PFSK-1 (cell line): ENCODE measurements around the gene FAR2.
A peak's percentile ranks its signal among the peaks of the same experiment; 100 is the strongest.

Source experiments
- FOXP2 ChIP-seq: optimal IDR thresholded peaks from 2 replicates; pipeline ENCODE3; 2011; ENCODE audit warnings: borderline replicate concordance, control low read depth, inconsistent platforms; ENCODE audit not compliant: insufficient read depth; ENCODE audit errors: extremely low read length, extremely low read depth
- POLR2AphosphoS5 ChIP-seq: IDR thresholded peaks from 2 replicates; pipeline ENCODE4 v1.6.1; 2012; ENCODE audit warnings: low read depth, mild to moderate bottlenecking, control low read depth, low read length, moderate library complexity
- SIN3A ChIP-seq: IDR thresholded peaks from 2 replicates; pipeline ENCODE4 v1.6.1; 2012; ENCODE audit warnings: mild to moderate bottlenecking, low read length, moderate library complexity, borderline replicate concordance; ENCODE audit not compliant: insufficient read depth
- TAF1 ChIP-seq: IDR thresholded peaks from 2 replicates; pipeline ENCODE4 v1.6.1; 2012; ENCODE audit warnings: low read length, control low read depth, borderline replicate concordance; ENCODE audit not compliant: insufficient read depth
- TF ChIP-seq, protein P1 (sequence below), 2 experiments: IDR thresholded peaks; 2 replicates each; pipeline versions ENCODE4 v1.6.1 to v1.8.0; 2011 to 2012; ENCODE audit warnings: low read depth in 2 of 2, low read length in 2 of 2, control low read depth in 1 of 2, inconsistent platforms in 1 of 2, mild to moderate bottlenecking in 1 of 2, moderate library complexity in 1 of 2; ENCODE audit not compliant: insufficient read depth in 1 of 2

Gene FAR2

DNA sequence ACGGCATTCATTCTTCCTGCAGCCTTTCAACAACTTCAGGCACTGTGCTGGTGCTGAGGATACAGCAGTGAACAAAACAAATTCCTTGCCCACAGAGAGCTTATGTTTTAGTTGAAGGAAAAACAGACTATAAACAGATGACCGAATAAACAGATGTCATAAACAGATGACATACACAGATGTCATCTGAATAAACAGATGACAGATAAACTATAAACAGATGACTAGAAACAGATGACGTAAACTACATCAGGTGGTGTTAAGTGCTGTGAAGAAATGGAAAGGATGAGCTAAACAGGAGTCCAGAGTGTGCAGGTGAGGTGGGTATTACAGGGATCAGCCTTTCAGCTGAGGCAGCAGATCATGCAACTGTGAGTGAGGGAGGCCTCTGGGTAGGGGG is 80.9 kb downstream of the FAR2 start:
- TF ChIP-seq POLR2AphosphoS5 (no peak), TAF1 (no peak), SIN3A (no peak), FOXP2 (no peak)
- TF ChIP-seq, protein P1, sequence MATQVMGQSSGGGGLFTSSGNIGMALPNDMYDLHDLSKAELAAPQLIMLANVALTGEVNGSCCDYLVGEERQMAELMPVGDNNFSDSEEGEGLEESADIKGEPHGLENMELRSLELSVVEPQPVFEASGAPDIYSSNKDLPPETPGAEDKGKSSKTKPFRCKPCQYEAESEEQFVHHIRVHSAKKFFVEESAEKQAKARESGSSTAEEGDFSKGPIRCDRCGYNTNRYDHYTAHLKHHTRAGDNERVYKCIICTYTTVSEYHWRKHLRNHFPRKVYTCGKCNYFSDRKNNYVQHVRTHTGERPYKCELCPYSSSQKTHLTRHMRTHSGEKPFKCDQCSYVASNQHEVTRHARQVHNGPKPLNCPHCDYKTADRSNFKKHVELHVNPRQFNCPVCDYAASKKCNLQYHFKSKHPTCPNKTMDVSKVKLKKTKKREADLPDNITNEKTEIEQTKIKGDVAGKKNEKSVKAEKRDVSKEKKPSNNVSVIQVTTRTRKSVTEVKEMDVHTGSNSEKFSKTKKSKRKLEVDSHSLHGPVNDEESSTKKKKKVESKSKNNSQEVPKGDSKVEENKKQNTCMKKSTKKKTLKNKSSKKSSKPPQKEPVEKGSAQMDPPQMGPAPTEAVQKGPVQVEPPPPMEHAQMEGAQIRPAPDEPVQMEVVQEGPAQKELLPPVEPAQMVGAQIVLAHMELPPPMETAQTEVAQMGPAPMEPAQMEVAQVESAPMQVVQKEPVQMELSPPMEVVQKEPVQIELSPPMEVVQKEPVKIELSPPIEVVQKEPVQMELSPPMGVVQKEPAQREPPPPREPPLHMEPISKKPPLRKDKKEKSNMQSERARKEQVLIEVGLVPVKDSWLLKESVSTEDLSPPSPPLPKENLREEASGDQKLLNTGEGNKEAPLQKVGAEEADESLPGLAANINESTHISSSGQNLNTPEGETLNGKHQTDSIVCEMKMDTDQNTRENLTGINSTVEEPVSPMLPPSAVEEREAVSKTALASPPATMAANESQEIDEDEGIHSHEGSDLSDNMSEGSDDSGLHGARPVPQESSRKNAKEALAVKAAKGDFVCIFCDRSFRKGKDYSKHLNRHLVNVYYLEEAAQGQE (IDR thresholded peaks at IDR 0.05; ENCODE audit: insufficient read depth in 1 of 2, low read depth in 2 of 2, low read length in 2 of 2) = no peak

DNA sequence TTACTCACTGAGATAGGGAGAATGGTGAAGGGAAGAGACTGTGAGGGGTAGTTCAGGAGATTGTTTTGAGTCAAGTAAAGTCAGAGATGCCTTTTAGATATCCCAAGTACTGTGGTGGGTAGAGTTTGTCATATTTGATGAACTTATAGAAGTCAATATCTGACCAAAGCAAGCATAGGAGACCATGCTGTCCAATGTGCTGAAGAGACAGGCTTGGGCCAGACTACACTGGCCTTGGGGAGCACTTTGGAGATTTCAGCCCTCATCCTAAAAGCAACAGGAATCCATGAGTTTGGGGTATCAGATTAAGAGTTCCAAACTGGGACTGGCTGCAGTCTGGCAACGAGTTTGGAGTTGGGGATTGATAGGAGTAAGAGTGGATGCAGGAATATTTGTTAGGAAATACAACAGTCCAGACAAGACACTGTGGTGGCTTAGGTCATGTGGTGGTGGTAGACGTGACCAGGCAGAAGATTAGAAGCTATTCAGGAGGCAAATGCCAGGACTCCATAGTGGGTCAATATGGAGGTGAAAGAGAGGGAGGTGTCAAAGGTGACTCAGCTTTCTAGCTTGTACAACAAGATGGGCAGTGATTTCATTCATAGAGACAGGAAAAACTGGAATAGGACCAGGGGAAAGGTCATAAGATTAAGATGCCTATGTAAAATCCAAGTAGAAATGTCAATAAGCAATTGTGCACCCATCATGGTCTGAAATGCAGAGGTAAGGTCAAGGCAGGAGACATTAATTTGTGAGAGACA is 81.9 kb downstream of the FAR2 start:
- TF ChIP-seq, protein P1 (IDR thresholded peaks at IDR 0.05; ENCODE audit: insufficient read depth in 1 of 2, low read depth in 2 of 2, low read length in 2 of 2) = peak; percentile 72 to 89
- no peak for TF ChIP-seq POLR2AphosphoS5
- no peak for TF ChIP-seq FOXP2
- TF ChIP-seq TAF1 = no peak
- no peak for TF ChIP-seq SIN3A

DNA sequence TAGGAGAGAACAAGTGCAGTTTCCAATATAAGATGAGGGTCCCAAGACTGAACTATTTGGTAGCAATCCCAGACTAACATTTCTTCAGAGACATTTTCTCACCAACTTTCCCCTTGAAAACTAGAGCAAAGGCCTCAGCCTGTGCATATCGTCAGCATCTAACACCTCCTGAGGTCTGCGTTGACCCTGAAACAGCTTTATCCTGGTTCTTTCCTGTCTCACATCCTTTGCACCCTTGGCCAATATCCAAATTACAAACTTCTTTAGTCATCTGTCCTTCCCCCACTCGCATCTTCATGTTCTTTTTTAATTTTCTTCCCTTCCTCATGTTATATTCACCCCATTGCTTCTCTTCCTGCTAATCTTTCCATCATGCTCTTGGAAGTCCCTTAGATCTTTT is 83.0 kb downstream of the FAR2 start:
- TF ChIP-seq, protein P1 (IDR thresholded peaks at IDR 0.05; ENCODE audit: insufficient read depth in 1 of 2, low read depth in 2 of 2, low read length in 2 of 2) = no peak

DNA sequence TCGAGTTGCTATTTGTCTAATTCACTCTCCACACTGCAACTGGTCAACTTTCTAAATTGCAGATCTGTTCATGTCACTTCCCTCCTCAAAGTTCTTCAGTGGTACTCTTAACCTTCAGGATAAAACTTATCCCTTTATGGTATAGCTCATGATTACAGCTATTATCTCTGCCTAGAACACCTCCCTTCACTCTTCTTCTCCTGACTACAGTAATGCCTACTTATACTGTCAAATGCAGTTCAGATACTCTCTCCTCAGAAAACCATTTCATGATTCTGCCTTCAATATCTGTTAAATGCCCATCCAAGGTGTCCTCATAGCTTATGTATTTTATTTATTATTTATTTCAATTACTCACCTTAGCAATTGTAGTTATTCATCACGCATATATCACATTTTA is 85.5 kb downstream of the FAR2 start:
- TF ChIP-seq FOXP2 = no peak
- TF ChIP-seq, protein P1 (IDR thresholded peaks at IDR 0.05; ENCODE audit: insufficient read depth in 1 of 2, low read depth in 2 of 2, low read length in 2 of 2) = no peak
- TF ChIP-seq TAF1 = no peak
- no peak for TF ChIP-seq SIN3A
- no peak for TF ChIP-seq POLR2AphosphoS5
